Kidney epithelial cell (primary cell): ENCODE results near the gene CALML3. TPM values are rescaled to one million over a fixed set of nuclear protein-coding genes. Genes with fewer than 3 reads are reported as not detected.

ENCODE experiments used
- DNase-seq: peaks from one replicate; pipeline ENCODE4 v3.0.0-alpha.2; 2010; ENCODE audit warnings: low read depth
- H3K27me3 ChIP-seq: 2 replicates; pipeline ENCODE4 v1.6.0; 2011; ENCODE audit warnings: low read length; ENCODE audit not compliant: control insufficient read depth, insufficient read depth
- H3K36me3 ChIP-seq: 2 replicates; pipeline ENCODE4 v1.5.1; 2011; ENCODE audit warnings: low read length; ENCODE audit not compliant: control insufficient read depth, insufficient read depth
- H3K4me3 ChIP-seq: 2 replicates; pipeline ENCODE4 v1.5.1; 2011; ENCODE audit warnings: low read depth, mild to moderate bottlenecking, control low read depth, low read length
- CTCF ChIP-seq: IDR thresholded peaks from 2 replicates; pipeline ENCODE4 v1.5.1; 2011; ENCODE audit warnings: mild to moderate bottlenecking, moderate library complexity, low read length, control low read depth, inconsistent platforms; ENCODE audit not compliant: insufficient read depth, poor library complexity, severe bottlenecking
- total RNA-seq: library from RNA; depleted of rRNA; stranded (reverse); fragments of >200 nt; gene quantifications from 2 replicates; pipeline ENCODE4 v1.2.3, GENCODE V29; 2015

Gene CALML3
- total RNA-seq, 1 donor from 2014 or later: not detected

GRCh38 chr10:5570007-5570655 lies 45.4 kb downstream of the CALML3 start:
- no peak for TF ChIP-seq CTCF
- Histone ChIP-seq H3K36me3 (no peaks in the 10 kb centered on the region), H3K4me3 (no peak overlapping the region), H3K27me3 (no peaks in the 10 kb centered on the region)
- DNase-seq: no peak

- TF ChIP-seq CTCF: no peak
- Histone ChIP-seq H3K4me3 (no peak overlapping the region), H3K36me3 (no peaks in the 10 kb centered on the region), H3K27me3 (no peaks in the 10 kb centered on the region)
- DNase-seq: no peak
These were observed 46.4 kb downstream of the CALML3 start for GRCh38 chr10:5570979-5571810.

DNA sequence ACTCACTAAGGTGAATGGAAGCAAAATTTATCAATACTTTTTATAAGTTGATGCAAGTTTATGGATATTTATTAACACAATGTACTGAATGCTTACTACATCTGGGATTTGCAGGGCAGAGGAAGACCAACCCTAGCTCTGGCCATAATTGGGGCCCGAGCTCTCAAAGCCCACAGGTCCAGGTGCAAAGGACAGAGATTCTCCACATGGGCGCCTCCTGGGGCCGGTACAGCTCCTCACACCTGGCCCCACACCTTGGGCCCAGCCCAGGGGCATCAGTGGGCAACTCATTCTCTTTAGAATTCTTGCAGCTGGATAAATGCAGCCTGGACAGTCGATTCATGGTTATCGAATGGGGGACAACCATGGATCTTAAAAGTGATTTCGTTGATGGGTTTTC lies 47.1 kb downstream of the CALML3 start:
- Histone ChIP-seq H3K27me3 (no peaks in the 10 kb centered on the region), H3K36me3 (no peaks in the 10 kb centered on the region), H3K4me3 (no peak overlapping the region)
- DNase-seq: no peak
- TF ChIP-seq CTCF: no peak

DNA sequence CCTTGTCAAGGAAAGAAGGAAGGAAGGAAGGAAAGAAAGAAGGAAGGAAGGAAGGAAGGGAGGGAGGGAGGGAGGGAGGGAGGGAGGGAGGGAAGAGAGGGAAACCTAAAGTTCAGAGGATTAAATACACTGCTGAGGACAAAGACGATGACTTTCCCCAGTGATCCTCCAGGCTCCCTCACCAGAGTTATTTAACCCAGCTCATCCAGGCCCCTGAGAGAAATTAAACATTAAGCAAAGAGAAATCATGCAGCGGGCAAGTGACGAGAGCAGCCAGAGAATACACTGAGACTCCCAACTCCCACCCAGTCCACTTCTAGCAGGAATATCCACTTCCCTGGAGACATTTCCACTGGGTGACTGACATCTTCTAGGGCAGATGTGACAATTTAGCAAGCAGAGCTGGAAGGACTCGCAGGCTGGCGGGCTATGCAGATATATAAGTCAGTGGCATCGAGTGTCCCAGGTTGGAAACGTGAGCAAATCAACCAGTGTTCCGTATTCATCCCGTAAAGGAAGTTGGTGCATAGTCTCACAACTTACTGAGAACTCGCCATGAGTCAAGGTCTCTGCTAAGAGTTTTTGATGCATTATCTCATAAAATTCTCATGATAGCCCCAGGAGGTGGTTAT lies 48.7 kb downstream of the CALML3 start:
- no peak for DNase-seq
- Histone ChIP-seq H3K36me3 (no peaks in the 10 kb centered on the region), H3K27me3 (no peaks in the 10 kb centered on the region), H3K4me3 (no peak overlapping the region)
- TF ChIP-seq CTCF: no peak

GRCh38 chr10:5573968-5574641 lies 49.3 kb downstream of the CALML3 start:
- Histone ChIP-seq H3K4me3 (no peak overlapping the region), H3K27me3 (no peaks in the 10 kb centered on the region), H3K36me3 (no peaks in the 10 kb centered on the region)
- no peak for TF ChIP-seq CTCF
- no peak for DNase-seq
